Mesodermal cell (in vitro differentiated cells): ENCODE results near the gene MRPL48. TPM values are rescaled to one million over a fixed set of nuclear protein-coding genes. Genes with fewer than 3 reads are reported as not detected.
"Not testable (repeated sequence)": the region's sequence is repeated elsewhere in the genome, so short reads cannot be mapped to it uniquely, and the experiment has no call there.

ENCODE experiments used
- H3K27ac ChIP-seq: 2 replicates; pipeline ENCODE4 v1.7.0; 2013; ENCODE audit warnings: mild to moderate bottlenecking, low read depth, low read length, moderate library complexity; ENCODE audit not compliant: severe bottlenecking
- H3K36me3 ChIP-seq: 2 replicates; pipeline ENCODE4 v1.7.1; 2013; ENCODE audit warnings: mild to moderate bottlenecking, low read length, moderate library complexity; ENCODE audit not compliant: control insufficient read depth, insufficient read depth
- H3K4me1 ChIP-seq: one replicate; pipeline ENCODE4 v1.7.1; 2013; ENCODE audit warnings: mild to moderate bottlenecking, low read length; ENCODE audit not compliant: insufficient read depth, control insufficient read depth, poor library complexity, severe bottlenecking
- H3K4me3 ChIP-seq: 2 replicates; pipeline ENCODE4 v1.7.0; 2013; ENCODE audit warnings: low read length, control low read depth, mild to moderate bottlenecking; ENCODE audit not compliant: insufficient read depth, poor library complexity, severe bottlenecking; ENCODE audit errors: extremely low read depth
- H3K9me3 ChIP-seq: 2 replicates; pipeline ENCODE4 v1.7.1; 2013; ENCODE audit warnings: mild to moderate bottlenecking, low read length, moderate library complexity; ENCODE audit not compliant: control insufficient read depth
- WGBS, 2 experiments: methylation state at CpG; one replicate each; pipeline ENCODE4 v1.1.5; 2013; ENCODE audit warnings: missing lambda C conversion rate in 2 of 2; ENCODE audit not compliant: insufficient coverage in 2 of 2; 5-methylcytosine and 5-hydroxymethylcytosine counted together
- polyA plus RNA-seq, 2 experiments: library from polyadenylated mRNA; stranded (reverse); fragments of 50-300 nt; gene quantifications; one replicate each; pipeline ENCODE4 v1.2.3, GENCODE V29; 2013

Gene MRPL48
- polyA plus RNA-seq (2013, experiment 1 of 2), result 44.7 TPM
- 46.7 TPM for polyA plus RNA-seq (2013, experiment 2 of 2)

DNA sequence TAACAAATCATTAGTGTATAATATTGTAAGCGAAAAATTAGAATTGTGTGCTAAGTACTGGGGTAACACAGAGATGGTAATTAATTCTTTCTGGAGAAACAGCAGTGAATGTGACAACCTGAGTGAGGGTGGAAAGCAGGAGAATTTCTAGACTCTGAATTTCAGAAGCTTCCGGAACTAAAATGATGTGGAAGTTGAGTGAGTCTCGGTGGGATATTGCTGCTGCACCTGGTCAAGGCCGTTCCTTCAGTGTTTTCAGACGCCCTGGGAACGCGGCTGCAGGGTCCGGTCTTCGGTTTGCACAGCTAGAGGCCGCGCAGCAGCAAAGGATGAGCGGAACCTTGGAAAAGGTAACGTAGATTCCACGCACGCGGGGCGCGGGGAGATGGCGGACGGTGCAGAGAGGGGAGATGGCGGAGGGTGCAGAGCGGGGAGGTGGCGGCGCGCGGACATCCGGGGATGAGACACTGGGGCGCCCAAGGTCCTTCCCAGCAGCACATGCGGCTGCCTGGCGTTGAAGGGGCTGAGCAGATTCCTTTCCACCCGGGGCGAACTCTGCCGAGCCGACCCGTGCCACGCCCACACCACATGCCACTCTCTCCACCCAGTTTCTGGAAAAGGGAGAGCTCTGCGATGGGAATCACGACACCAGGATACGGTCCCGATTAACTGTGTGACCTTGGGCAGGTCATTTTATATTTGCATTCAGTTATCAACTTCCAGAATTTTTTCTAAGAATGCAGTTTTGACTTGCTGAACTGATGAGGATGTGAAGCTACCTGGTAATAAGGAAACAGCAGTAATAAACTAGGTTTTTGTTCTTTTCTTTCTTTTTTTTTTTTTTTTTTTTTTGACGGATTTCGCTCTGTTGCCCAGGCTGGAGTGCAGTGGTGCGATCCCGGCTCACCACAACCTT, at the start of gene MRPL48:
Gene MRPL48, plus strand, starts transcription at position 232 of the 916 bp plus-strand sequence. Its CDS starts 98 bp downstream, at position 330.
- H3K4me3 ChIP-seq, result peak within 1 kb of the TSS; percentile 69
- H3K4me1 ChIP-seq, result no peaks in the 10 kb centered on the region
- 6 to 7% methylated on average over 32 to 34 of the region's 44 CpGs for WGBS, 2 experiments
- peak within 1 kb of the TSS; percentile 95 for H3K27ac ChIP-seq
- no peaks in the 10 kb centered on the region for H3K36me3 ChIP-seq
- no peaks in the 10 kb centered on the region for H3K9me3 ChIP-seq

DNA sequence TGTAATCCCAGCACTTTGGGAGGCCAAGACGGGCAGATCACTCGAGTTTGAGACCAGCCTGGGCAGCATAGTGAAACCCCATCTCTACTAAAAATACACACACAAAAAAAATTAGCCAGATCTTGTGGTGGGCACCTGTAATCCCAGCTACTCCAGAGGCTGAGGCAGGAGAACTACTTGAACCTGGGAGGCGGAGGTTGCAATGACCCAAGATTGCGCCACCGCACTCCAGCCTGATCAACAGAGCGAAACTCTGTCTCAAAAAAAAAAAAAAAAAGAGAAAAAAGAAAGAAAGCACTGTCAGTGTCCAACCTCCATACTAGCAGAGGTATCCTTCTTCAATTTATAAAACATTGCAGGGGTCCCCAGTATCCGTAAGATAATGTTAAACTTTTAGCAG, 44.6 kb upstream of the MRPL48 start:
- 93% methylated on average over 4 to 6 of the region's 7 CpGs for WGBS, 2 experiments

DNA sequence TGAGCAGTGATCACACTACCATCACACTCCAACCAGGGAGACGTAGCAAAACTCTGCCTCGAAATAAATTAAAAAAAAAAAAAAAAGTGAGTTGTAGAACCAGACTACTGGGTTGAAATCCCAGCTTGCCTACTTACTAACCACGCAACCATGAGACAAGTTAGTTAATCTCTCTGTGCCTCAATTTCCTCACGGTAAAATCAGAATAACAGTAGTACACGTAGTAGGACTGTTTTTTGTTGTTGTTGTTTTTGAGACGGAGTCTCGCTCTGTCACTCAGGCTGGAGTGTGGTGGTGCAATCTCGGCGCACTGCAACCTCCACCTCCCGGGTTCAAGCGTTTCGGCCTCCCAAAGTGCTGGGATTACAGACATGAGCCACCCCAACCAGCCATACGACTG, 41.0 kb upstream of the MRPL48 start:
- Histone ChIP-seq H3K9me3 (no peaks in the 10 kb centered on the region), H3K4me3 (no peak overlapping the region), H3K4me1 (no peaks in the 10 kb centered on the region), H3K27ac (no peak overlapping the region), H3K36me3 (peaks cover 20% of the 10 kb centered on the region)
- 95 to 100% methylated on average over 1 to 8 of the region's 13 CpGs for WGBS, 2 experiments

More for the DNA sequence above, 44.6 kb upstream of the MRPL48 start:
- Histone ChIP-seq H3K9me3 (no peaks in the 10 kb centered on the region), H3K4me1 (no peaks in the 10 kb centered on the region), H3K4me3 (no peak overlapping the region), H3K27ac (no peak overlapping the region), H3K36me3 (peaks cover 20% of the 10 kb centered on the region)

DNA sequence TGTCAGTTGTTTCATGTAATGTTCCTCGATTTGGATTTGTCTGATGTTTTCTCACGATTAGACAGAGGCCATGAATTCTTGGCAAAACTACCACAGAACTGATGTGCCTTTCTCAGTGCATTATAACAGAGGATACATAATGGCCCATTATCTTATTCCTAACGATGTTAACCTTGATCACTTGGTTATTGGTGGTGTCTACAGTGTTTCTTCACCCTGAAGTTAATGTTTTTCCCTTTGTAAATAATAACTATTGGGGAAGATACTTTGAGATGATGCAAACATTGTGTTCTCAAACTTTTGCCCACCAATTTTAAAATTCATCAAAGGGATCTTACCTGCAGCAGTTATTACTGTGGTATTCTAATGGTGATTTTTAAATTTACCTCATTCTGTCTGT, 39.9 kb upstream of the MRPL48 start:
- peaks cover 13% of the 10 kb centered on the region for H3K36me3 ChIP-seq
- WGBS, 2 experiments, result 100% methylated on average over 1 of the region's 3 CpGs; no CpG with 5 or more reads in 1 of the 2 experiments

DNA sequence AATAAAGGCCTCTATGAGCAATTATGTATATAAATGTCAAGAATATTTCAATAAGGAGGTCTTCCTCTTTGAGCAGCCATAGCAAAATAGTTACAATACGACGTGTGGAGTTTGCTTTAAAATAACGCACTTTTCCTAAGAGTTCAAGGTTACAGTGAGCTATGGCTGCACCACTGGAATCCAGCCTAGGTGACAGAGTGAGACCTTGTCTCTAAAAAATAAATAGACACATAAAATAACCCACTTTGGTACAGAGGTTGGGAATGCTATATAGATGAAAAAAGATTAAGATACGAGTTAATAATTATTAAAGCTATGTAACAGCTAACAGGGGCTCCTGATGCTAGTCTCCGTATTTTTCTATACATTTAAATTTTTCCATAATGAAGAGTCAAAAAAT, 39.4 kb upstream of the MRPL48 start:
- 93 to 100% methylated on average over 1 to 3 of the region's 5 CpGs for WGBS, 2 experiments
- Histone ChIP-seq H3K4me3 (no peak overlapping the region), H3K4me1 (no peaks in the 10 kb centered on the region), H3K9me3 (no peaks in the 10 kb centered on the region), H3K36me3 (peaks cover 13% of the 10 kb centered on the region), H3K27ac (no peak overlapping the region)

More for the DNA sequence above, 39.9 kb upstream of the MRPL48 start:
- H3K9me3 ChIP-seq, result no peaks in the 10 kb centered on the region
- no peaks in the 10 kb centered on the region for H3K4me1 ChIP-seq
- no peak overlapping the region for H3K27ac ChIP-seq
- H3K4me3 ChIP-seq, result no peak overlapping the region

DNA sequence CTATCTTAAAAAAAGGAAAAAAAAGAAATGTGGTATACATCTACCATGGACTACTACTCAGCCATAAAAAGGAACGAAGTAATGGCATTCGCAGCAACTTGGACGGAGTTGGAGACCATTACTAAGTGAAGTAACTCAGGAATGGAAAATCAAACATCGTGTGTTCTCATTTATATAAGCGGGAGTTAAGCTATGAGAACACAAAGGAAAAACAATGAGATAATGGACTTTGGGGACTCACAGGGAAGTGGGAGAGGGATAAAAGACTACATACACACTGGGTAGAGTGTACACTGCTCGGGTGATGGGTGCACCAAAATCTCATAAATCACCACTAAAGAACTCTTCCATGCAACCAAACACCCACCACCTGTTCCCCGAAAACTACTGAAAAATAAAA, 38.6 kb upstream of the MRPL48 start:
- no peaks in the 10 kb centered on the region for H3K9me3 ChIP-seq
- no peak overlapping the region for H3K4me3 ChIP-seq
- 95 to 96% methylated on average over 4 to 5 of the region's 7 CpGs for WGBS, 2 experiments
- H3K4me1 ChIP-seq, result no peaks in the 10 kb centered on the region
- H3K27ac ChIP-seq, result no peak overlapping the region
- peaks cover 14% of the 10 kb centered on the region for H3K36me3 ChIP-seq

DNA sequence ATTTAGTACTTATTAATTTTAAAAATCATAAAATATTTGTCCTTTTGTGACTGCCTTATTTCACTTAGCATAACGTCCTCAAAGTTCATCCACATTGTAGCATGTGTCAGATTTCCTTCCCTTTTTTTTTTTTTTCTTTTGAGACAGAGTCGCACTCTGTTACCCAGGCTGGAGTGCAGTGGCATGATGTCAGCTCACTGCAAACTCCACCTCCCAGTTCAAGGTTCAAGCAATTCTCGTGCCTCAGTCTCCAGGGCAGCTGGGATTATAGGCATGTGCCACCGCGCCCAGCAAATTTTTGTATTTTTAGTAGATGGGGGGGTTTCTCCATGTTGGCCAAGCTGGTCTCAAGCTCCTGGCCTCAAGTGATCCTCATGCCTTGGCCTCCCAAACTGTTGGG, 37.4 kb upstream of the MRPL48 start:
- Histone ChIP-seq H3K4me3 (no peak overlapping the region), H3K9me3 (no peaks in the 10 kb centered on the region), H3K4me1 (no peaks in the 10 kb centered on the region), H3K27ac (no peak overlapping the region), H3K36me3 (peaks cover 17% of the 10 kb centered on the region)
- 100% methylated on average over 1 of the region's 5 CpGs for WGBS, 2 experiments

DNA sequence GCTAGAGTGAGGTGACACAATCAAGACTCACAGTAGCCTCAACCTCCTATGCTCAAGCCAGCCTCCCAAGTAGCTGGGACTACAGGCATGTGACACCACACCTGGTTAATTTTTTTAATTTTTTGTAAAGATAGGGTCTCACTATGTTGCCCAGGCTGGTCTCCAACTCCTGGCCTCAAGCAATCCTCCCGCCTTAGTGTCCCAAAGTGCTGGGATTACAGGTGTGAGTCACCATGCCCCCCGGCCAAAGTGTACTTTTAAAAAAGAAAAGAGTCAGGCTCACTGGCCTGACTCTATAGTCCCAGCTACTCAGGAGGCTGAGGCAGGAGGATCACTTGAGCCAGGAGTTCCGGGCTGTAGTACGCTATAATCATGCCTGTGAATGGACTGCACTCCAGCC, 36.8 kb upstream of the MRPL48 start:
- not testable (repeated sequence) for H3K27ac ChIP-seq, H3K9me3 ChIP-seq, H3K4me3 ChIP-seq, H3K4me1 ChIP-seq
- WGBS, 2 experiments, result 100% methylated on average over 2 to 3 of the region's 4 CpGs
- H3K36me3 ChIP-seq, result peaks cover 22% of the 10 kb centered on the region

DNA sequence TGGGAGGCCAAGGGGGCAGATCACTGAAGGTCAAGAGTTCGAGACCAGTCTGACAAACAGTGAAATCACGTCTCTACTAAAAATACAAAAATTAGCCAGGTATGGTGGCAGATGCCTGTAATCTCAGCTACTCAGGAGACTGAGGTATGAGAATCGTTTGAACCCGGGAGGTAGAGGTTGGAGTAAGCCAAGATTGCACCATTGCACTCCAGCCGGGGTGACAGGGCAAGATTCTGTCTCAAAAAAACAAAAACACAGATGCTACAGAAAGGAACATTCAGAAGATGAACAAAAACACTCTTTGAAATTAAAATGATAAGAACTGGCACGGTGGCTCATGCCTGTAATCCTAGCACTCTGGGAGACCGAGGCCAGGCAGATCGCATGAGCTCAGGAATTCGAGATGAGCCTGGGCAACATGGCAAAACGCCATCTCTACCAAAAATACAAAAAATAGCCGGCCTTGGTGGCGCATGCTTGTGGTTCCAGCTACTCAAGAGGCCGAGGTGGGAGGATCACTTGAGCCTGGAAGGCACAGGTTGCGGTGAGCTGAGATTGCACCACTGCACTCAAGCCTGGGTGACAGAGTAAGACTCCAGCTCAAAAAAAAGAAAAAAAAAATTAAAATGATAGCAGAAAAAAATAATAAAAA, 35.3 kb upstream of the MRPL48 start:
- Histone ChIP-seq H3K4me1 (no peaks in the 10 kb centered on the region), H3K36me3 (peaks cover 31% of the 10 kb centered on the region), H3K27ac (no peak overlapping the region), H3K4me3 (no peak overlapping the region), H3K9me3 (no peaks in the 10 kb centered on the region)
- WGBS, 2 experiments, result 90 to 99% methylated on average over 12 to 13 of the region's 14 CpGs

DNA sequence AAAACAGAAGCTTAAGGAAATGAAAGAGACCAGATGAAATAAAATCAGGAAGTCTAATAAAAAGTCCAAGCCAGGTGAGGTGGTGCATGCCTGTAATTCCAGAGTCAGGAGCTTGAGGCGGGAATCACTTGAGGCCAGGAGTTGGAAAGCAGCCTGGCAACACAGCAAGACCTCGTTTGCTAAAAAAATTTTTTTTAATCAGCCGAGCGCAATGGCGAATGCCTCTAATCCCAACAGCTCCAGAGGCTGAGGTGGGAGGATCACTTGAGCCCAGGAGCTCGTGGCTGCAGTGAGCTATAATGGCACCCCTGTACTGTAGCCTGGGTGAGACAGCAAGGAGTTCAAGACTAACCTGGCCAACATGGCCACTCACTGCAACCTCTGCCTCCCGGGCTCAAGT, 34.8 kb upstream of the MRPL48 start:
- H3K4me3 ChIP-seq, result no peak overlapping the region
- H3K9me3 ChIP-seq, result no peaks in the 10 kb centered on the region
- 91 to 93% methylated on average over 6 of the region's 7 CpGs for WGBS, 2 experiments
- H3K36me3 ChIP-seq, result peaks cover 31% of the 10 kb centered on the region
- no peak overlapping the region for H3K27ac ChIP-seq
- no peaks in the 10 kb centered on the region for H3K4me1 ChIP-seq
